GM20000 (cell line): ENCODE measurements around the gene KAT2B.

Experiments
- DNase-seq: peaks from one replicate; pipeline ENCODE4 v3.0.0; 2012; ENCODE audit warnings: low spot score
- TF ChIP-seq, protein P1 (sequence below): IDR thresholded peaks from 2 replicates; pipeline ENCODE4 v1.5.1; 2012; ENCODE audit warnings: mild to moderate bottlenecking, control low read depth; ENCODE audit errors: extremely low read depth, missing control alignments

Gene KAT2B

DNA sequence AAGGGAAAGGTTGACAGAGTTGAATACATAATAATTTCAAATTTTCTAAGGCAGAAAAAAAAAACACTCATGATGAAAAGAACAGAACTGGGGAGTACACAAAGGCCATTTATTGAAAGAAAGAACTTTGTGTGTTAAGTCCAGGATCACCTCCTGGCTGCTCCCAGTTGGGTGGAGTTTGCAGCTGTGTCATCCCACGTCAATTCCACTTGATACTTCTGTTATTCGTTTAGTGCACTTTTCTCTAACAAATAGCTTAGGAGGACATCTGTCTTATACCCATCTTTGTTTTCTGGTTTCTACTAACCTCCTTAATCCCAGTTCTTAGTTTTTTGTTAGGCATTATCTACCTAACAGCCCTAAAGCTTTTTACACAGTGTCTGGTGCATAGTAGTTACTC, 101.1 kb downstream of the KAT2B start:
- no peak for DNase-seq
- TF ChIP-seq, protein P1, sequence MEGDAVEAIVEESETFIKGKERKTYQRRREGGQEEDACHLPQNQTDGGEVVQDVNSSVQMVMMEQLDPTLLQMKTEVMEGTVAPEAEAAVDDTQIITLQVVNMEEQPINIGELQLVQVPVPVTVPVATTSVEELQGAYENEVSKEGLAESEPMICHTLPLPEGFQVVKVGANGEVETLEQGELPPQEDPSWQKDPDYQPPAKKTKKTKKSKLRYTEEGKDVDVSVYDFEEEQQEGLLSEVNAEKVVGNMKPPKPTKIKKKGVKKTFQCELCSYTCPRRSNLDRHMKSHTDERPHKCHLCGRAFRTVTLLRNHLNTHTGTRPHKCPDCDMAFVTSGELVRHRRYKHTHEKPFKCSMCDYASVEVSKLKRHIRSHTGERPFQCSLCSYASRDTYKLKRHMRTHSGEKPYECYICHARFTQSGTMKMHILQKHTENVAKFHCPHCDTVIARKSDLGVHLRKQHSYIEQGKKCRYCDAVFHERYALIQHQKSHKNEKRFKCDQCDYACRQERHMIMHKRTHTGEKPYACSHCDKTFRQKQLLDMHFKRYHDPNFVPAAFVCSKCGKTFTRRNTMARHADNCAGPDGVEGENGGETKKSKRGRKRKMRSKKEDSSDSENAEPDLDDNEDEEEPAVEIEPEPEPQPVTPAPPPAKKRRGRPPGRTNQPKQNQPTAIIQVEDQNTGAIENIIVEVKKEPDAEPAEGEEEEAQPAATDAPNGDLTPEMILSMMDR: no peak

DNA sequence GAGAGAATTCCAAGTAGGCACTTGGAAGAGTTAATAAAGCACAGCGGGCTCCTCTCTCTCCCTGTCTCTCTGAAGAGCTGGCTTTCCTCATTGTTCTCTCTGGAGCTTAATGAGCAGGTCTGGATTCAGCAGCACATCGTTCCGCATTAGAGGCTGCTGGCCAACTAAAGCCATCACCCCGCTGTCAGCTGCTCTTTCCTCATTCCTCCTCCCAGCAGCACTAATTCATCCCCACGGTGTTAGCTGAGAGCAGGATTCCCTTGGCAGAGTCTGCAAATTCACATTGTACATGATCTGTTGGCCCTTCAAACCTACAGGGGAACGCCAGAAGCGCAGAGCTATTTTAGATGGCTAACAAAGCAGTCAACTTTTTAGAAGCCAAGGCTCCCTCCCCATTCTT, 101.6 kb downstream of the KAT2B start:
- TF ChIP-seq, protein P1: no peak
- DNase-seq: no peak

DNA sequence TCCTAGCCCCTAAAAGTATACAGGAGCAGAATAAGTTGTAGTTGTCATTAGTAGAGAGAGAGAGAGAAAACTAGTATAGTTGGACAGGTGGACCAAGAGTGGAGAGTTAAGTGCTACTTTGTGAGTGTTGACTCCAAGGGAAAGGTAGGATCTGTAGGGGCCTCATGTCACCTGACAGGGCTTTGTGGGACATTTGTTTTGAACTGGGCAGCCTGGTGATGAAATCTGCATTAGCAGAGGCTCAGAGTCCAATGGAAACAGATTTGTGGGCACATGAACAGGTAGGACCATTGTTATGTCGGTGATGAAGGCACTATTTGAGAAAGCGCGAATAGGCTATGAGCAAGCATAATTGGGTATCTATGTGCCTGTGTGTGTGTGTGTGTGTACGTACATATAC, 102.3 kb downstream of the KAT2B start:
- TF ChIP-seq, protein P1: no peak
- DNase-seq: no peak

DNA sequence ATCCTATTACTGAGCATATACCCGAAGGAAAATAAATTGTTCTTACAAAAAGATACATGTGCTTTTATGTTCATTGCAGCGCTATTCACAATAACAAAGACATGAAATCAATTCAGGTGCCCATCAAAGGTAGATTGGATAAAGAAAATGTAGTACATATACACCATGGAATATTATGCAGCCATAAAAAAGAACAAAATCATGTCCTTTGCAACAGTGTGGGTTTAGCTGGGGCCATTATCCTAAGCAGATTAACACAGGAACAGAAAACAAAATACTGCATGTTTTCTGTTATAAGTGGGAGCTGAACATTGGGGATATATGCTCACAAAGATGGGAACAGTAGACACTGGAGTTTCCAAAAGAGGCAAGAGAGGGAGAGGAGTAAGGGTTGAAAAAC, 103.3 kb downstream of the KAT2B start:
- no peak for DNase-seq
- TF ChIP-seq, protein P1: no peak

DNA sequence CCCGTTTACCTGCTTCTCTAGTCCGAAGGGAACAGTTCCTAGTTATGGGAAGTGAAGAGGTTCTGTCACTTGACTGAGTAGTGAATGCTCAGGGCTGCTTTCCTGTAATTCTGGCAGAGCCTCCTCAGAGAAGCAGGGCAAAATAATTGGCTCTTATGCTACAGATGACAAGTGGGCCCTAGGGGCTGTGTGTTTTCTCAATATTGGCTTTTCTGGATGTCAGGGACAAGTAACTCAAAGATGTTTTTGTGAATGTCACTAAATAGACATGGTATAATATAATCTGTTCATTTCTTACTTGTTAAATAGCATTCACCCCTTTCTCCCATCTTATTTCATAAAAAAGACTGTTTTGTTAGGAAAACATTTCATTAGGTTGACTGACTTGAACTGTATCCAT, 105.6 kb downstream of the KAT2B start:
- DNase-seq: no peak
- TF ChIP-seq, protein P1: no peak

DNA sequence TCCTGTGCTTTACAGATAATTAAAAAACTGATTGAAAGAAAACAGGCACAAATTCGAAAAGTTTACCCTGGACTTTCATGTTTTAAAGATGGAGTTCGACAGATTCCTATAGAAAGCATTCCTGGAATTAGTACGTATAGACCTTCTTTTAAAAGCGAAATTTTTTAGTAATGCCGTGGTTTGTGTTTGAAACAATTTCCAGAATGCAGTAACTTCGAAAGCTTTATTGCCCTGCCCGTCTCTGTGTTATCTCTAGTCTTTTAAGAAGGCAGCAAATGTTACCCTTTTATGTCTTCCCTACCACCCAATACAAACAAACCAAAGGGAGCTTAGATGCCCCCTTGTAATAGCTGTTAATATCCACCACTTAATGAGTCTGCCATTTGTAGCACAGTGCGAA, 106.1 kb downstream of the KAT2B start:
- TF ChIP-seq, protein P1: no peak
- DNase-seq: no peak

DNA sequence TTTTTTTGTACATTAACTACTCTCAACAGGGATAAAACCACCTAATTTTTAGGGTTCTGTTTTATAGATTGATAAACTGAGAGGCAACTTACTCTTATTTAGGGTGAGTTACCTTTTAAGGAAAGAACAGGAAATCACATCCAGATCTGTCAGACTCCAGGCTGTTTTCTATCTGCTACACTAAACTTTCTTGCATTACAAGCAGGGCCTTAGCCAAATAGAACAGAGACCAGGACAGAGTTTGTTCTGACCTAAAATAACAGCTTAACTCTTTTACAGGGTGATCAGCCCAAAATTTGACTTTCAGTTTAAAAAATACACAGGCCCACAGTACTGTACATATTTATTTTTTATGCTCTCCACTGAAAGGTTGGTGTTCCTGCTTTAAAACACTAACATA, 107.1 kb downstream of the KAT2B start:
- DNase-seq: no peak
- TF ChIP-seq, protein P1: no peak
